ENCODE results near the gene DUSP16. TPM values are rescaled to one million over a fixed set of nuclear protein-coding genes. Genes with fewer than 3 reads are reported as not detected.

DUSP16 gene
- total and polyA plus RNA-seq, 7 experiments from 2014 or later, result 4.4 to 42.8 (median 29.2) TPM

GRCh38 chr12:12439636-12440035 is 123.0 kb downstream of the DUSP16 start:
- peaks cover 47 to 50% of the 10 kb centered on the region in 2 donors for H3K4me1 ChIP-seq (ENCODE audit: control insufficient read depth in 2 of 2, insufficient read depth in 2 of 2, low read length in 2 of 2)
- H3K27ac ChIP-seq (ENCODE audit: low read depth, low read length), result no peak overlapping the region
- H3K27me3 Mint-ChIP-seq, result no peaks in the 10 kb centered on the region
- H3K27ac Mint-ChIP-seq, result peak overlapping the region; percentile 92 to 99 (median 97)
- H3K4me3 ChIP-seq (ENCODE audit: low read length), result no peak overlapping the region
- peaks cover 14 to 35% (median 19%) of the 10 kb centered on the region in 5 donors for H3K36me3 Mint-ChIP-seq
- ChIA-PET POLR2A (interaction anchor here (0.9 to 4.7 kb wide), 3 partner anchors 16 to 42 kb away, joined by 3 to 24 read pairs (median 5); no protein-coding TSS in a partner anchor), CTCF (no interaction called here)
- peaks cover 33 to 57% (median 55%) of the 10 kb centered on the region in 7 donors for H3K4me1 Mint-ChIP-seq
- peaks cover 0 to 5% (median 2%) of the 10 kb centered on the region in 11 donors for H3K9me3 Mint-ChIP-seq
- H3K36me3 ChIP-seq (ENCODE audit: control insufficient read depth in 2 of 3, insufficient read depth in 3 of 3, low read length in 3 of 3), result peaks cover 0 to 5% (median 0%) of the 10 kb centered on the region in 3 experiments
- no peaks in the 10 kb centered on the region for H3K27me3 ChIP-seq (ENCODE audit: control insufficient read depth in 2 of 2, insufficient read depth in 2 of 2, low read length in 2 of 2)
- peak in 1 of 9 donors; percentile 46 for DNase-seq
- ATAC-seq, result peak; percentile 41
- H3K9me3 ChIP-seq (ENCODE audit: control insufficient read depth in 2 of 3, low read length in 3 of 3), result no peaks in the 10 kb centered on the region
- intact Hi-C loops (cut with micrococcal nuclease), result loop anchor here (2.0 to 5.0 kb wide), 3 partner anchors 32 to 55 kb away; no protein-coding TSS in a partner anchor
- H3K4me3 Mint-ChIP-seq, result peak overlapping the region in 6 of 10 donors; percentile 3 to 77 (median 48)

- Mint-ChIP-seq H3K36me3 (peaks cover 14 to 41% (median 22%) of the 10 kb centered on the region in 5 donors), H3K27me3 (no peaks in the 10 kb centered on the region), H3K9me3 (peaks cover 0 to 6% (median 2%) of the 10 kb centered on the region in 11 donors), H3K27ac (peak overlapping the region in 3 of 9 donors; percentile 13 to 81 (median 22)), H3K4me3 (no peak overlapping the region), H3K4me1 (peaks cover 25 to 50% (median 41%) of the 10 kb centered on the region in 7 donors)
- Histone ChIP-seq H3K27ac (ENCODE audit: low read depth, low read length) (no peak overlapping the region), H3K9me3 (ENCODE audit: control insufficient read depth in 2 of 3, low read length in 3 of 3) (no peaks in the 10 kb centered on the region), H3K4me3 (ENCODE audit: low read length) (no peak overlapping the region), H3K36me3 (ENCODE audit: control insufficient read depth in 2 of 3, insufficient read depth in 3 of 3, low read length in 3 of 3) (peaks cover 0 to 5% (median 0%) of the 10 kb centered on the region in 3 experiments), H3K4me1 (ENCODE audit: control insufficient read depth in 2 of 2, insufficient read depth in 2 of 2, low read length in 2 of 2) (peaks cover 23 to 30% of the 10 kb centered on the region in 2 donors), H3K27me3 (ENCODE audit: control insufficient read depth in 2 of 2, insufficient read depth in 2 of 2, low read length in 2 of 2) (no peaks in the 10 kb centered on the region)
- POLR2A ChIA-PET, result interaction anchor here (1.5 to 1.8 kb wide), 2 partner anchors 20 to 126 kb away, joined by 4 to 6 read pairs; partner anchors contain the start of gene DUSP16
- ATAC-seq (no peak), DNase-seq (no peak)
- intact Hi-C loops (cut with micrococcal nuclease), result no loop called here
- CTCF ChIA-PET, result no interaction called here
Measured at GRCh38 chr12:12436831-12437345, 125.8 kb downstream of the DUSP16 start.

- CTCF ChIA-PET, result no interaction called here
- Histone ChIP-seq H3K4me3 (ENCODE audit: low read length) (no peak overlapping the region), H3K36me3 (ENCODE audit: control insufficient read depth in 2 of 3, insufficient read depth in 3 of 3, low read length in 3 of 3) (peaks cover 0 to 5% (median 0%) of the 10 kb centered on the region in 3 experiments), H3K27me3 (ENCODE audit: control insufficient read depth in 2 of 2, insufficient read depth in 2 of 2, low read length in 2 of 2) (no peaks in the 10 kb centered on the region), H3K27ac (ENCODE audit: low read depth, low read length) (no peak overlapping the region), H3K9me3 (ENCODE audit: control insufficient read depth in 2 of 3, low read length in 3 of 3) (no peaks in the 10 kb centered on the region), H3K4me1 (ENCODE audit: control insufficient read depth in 2 of 2, insufficient read depth in 2 of 2, low read length in 2 of 2) (peaks cover 0 to 8% of the 10 kb centered on the region in 2 donors)
- H3K9me3 Mint-ChIP-seq, result peaks cover 0 to 6% (median 0%) of the 10 kb centered on the region in 11 donors
- H3K36me3 Mint-ChIP-seq, result peaks cover 14 to 30% (median 22%) of the 10 kb centered on the region in 5 donors
- POLR2A ChIA-PET, result interaction anchor here (0.6 to 1.6 kb wide), 6 partner anchors 9 to 95 kb away, joined by 3 to 6 read pairs (median 3); no protein-coding TSS in a partner anchor
- DNase-seq (no peak), ATAC-seq (no peak)
- peak overlapping the region in 4 of 9 donors; percentile 38 to 76 (median 70) for H3K27ac Mint-ChIP-seq
- intact Hi-C loops (cut with micrococcal nuclease), result no loop called here
- H3K4me1 Mint-ChIP-seq, result peaks cover 10 to 32% (median 17%) of the 10 kb centered on the region in 7 donors
- no peaks in the 10 kb centered on the region for H3K27me3 Mint-ChIP-seq
- H3K4me3 Mint-ChIP-seq, result peak overlapping the region in 1 of 10 donors; percentile 42
Measured at GRCh38 chr12:12433203-12433731, 129.4 kb downstream of the DUSP16 start.

GRCh38 chr12:12432364-12432763 is 130.3 kb downstream of the DUSP16 start:
- Mint-ChIP-seq H3K27ac (peak overlapping the region in 3 of 9 donors; percentile 22 to 76 (median 65)), H3K4me1 (peaks cover 10 to 35% (median 17%) of the 10 kb centered on the region in 7 donors), H3K9me3 (peaks cover 0 to 6% (median 0%) of the 10 kb centered on the region in 11 donors), H3K27me3 (no peaks in the 10 kb centered on the region), H3K4me3 (no peak overlapping the region), H3K36me3 (peaks cover 13 to 28% (median 21%) of the 10 kb centered on the region in 5 donors)
- ATAC-seq (no peak), DNase-seq (no peak)
- intact Hi-C loops (cut with micrococcal nuclease), result no loop called here
- Histone ChIP-seq H3K4me1 (ENCODE audit: control insufficient read depth in 2 of 2, insufficient read depth in 2 of 2, low read length in 2 of 2) (peaks cover 0 to 8% of the 10 kb centered on the region in 2 donors), H3K36me3 (ENCODE audit: control insufficient read depth in 2 of 3, insufficient read depth in 3 of 3, low read length in 3 of 3) (peaks cover 0 to 5% (median 0%) of the 10 kb centered on the region in 3 experiments), H3K9me3 (ENCODE audit: control insufficient read depth in 2 of 3, low read length in 3 of 3) (no peaks in the 10 kb centered on the region), H3K4me3 (ENCODE audit: low read length) (no peak overlapping the region), H3K27me3 (ENCODE audit: control insufficient read depth in 2 of 2, insufficient read depth in 2 of 2, low read length in 2 of 2) (no peaks in the 10 kb centered on the region), H3K27ac (ENCODE audit: low read depth, low read length) (no peak overlapping the region)
- ChIA-PET CTCF (no interaction called here), POLR2A (interaction anchor here (0.6 to 1.5 kb wide), 3 partner anchors 34 to 95 kb away, joined by 3 to 5 read pairs (median 3); no protein-coding TSS in a partner anchor)

- Mint-ChIP-seq H3K36me3 (peaks cover 3 to 28% (median 18%) of the 10 kb centered on the region in 5 donors), H3K27ac (peak overlapping the region in 3 of 9 donors; percentile 58 to 84 (median 63)), H3K4me3 (no peak overlapping the region), H3K4me1 (peaks cover 12 to 44% (median 19%) of the 10 kb centered on the region in 7 donors), H3K9me3 (peaks cover 2 to 13% (median 6%) of the 10 kb centered on the region in 11 donors), H3K27me3 (no peaks in the 10 kb centered on the region)
- Histone ChIP-seq H3K27me3 (ENCODE audit: control insufficient read depth in 2 of 2, insufficient read depth in 2 of 2, low read length in 2 of 2) (no peaks in the 10 kb centered on the region), H3K9me3 (ENCODE audit: control insufficient read depth in 2 of 3, low read length in 3 of 3) (peaks cover 0 to 2% (median 0%) of the 10 kb centered on the region in 3 experiments), H3K4me1 (ENCODE audit: control insufficient read depth in 2 of 2, insufficient read depth in 2 of 2, low read length in 2 of 2) (peaks cover 0 to 8% of the 10 kb centered on the region in 2 donors), H3K36me3 (ENCODE audit: control insufficient read depth in 2 of 3, insufficient read depth in 3 of 3, low read length in 3 of 3) (no peaks in the 10 kb centered on the region), H3K27ac (ENCODE audit: low read depth, low read length) (no peak overlapping the region), H3K4me3 (ENCODE audit: low read length) (no peak overlapping the region)
- intact Hi-C loops (cut with micrococcal nuclease), result no loop called here
- DNase-seq (no peak), ATAC-seq (no peak)
- CTCF ChIA-PET, result no interaction called here
- POLR2A ChIA-PET, result interaction anchor here (0.6 to 1.1 kb wide), 3 partner anchors 37 to 570 kb away, joined by 3 read pairs; no protein-coding TSS in a partner anchor
Measured at GRCh38 chr12:12428961-12429657, 133.6 kb downstream of the DUSP16 start.

GRCh38 chr12:12428047-12428446 is 134.6 kb downstream of the DUSP16 start:
- Histone ChIP-seq H3K27ac (ENCODE audit: low read depth, low read length) (no peak overlapping the region), H3K36me3 (ENCODE audit: control insufficient read depth in 2 of 3, insufficient read depth in 3 of 3, low read length in 3 of 3) (no peaks in the 10 kb centered on the region), H3K27me3 (ENCODE audit: control insufficient read depth in 2 of 2, insufficient read depth in 2 of 2, low read length in 2 of 2) (no peaks in the 10 kb centered on the region), H3K4me3 (ENCODE audit: low read length) (no peak overlapping the region), H3K9me3 (ENCODE audit: control insufficient read depth in 2 of 3, low read length in 3 of 3) (peaks cover 0 to 4% (median 0%) of the 10 kb centered on the region in 3 experiments), H3K4me1 (ENCODE audit: control insufficient read depth in 2 of 2, insufficient read depth in 2 of 2, low read length in 2 of 2) (peaks cover 0 to 8% of the 10 kb centered on the region in 2 donors)
- Mint-ChIP-seq H3K27ac (peak overlapping the region in 2 of 9 donors; percentile 33 to 66), H3K9me3 (peaks cover 5 to 23% (median 15%) of the 10 kb centered on the region in 11 donors), H3K27me3 (no peaks in the 10 kb centered on the region), H3K4me1 (peaks cover 10 to 36% (median 12%) of the 10 kb centered on the region in 7 donors), H3K4me3 (no peak overlapping the region), H3K36me3 (peaks cover 8 to 33% (median 23%) of the 10 kb centered on the region in 5 donors)
- ChIA-PET CTCF (interaction anchor here (0.6 kb wide), 1 partner anchor 30 kb away, joined by 4 read pairs; no protein-coding TSS in a partner anchor), POLR2A (interaction anchor here (1.4 kb wide), 1 partner anchor 13 kb away, joined by 3 read pairs; no protein-coding TSS in a partner anchor)
- no peak for ATAC-seq
- no peak for DNase-seq
- intact Hi-C loops (cut with micrococcal nuclease), result no loop called here

Data from naive thymus-derived CD4-positive, alpha-beta T cell (primary cell).